Activated T-cell treated with anti-CD3 and anti-CD28 coated beads, Interleukin-2, amount 50 U/mL, for 72 hours (primary cell): ENCODE data around the gene PEX16. TPM values are rescaled to one million over a fixed set of nuclear protein-coding genes. Genes with fewer than 3 reads are reported as not detected.

ENCODE experiments used
- ATAC-seq, 2 donors: fragments of 150-1000 bp; cut with Tn5 transposase; replicated peaks in 1 of 2; 2 replicates each; pipeline ENCODE4 v1.10.0; 2021; ENCODE audit warnings: moderate library complexity in 2 of 2, mild to moderate bottlenecking in 1 of 2
- DNase-seq, 2 donors: peaks; one replicate each; pipeline ENCODE4 v3.0.0; 2021 to 2022; ENCODE audit warnings: mixed read lengths in 1 of 2
- H3K27ac Mint-ChIP-seq: one replicate; pipeline ENCODE4 v1.8.0; 2022; ENCODE audit warnings: mild to moderate bottlenecking, moderate library complexity, mixed read lengths
- H3K27me3 Mint-ChIP-seq: one replicate; pipeline ENCODE4 v1.8.0; 2022; ENCODE audit warnings: low read depth, mixed read lengths
- H3K36me3 Mint-ChIP-seq, 2 donors: one replicate each; pipeline ENCODE4 v1.8.0; 2022; ENCODE audit warnings: mixed read lengths in 2 of 2, mild to moderate bottlenecking in 1 of 2; ENCODE audit not compliant: insufficient read depth in 2 of 2
- H3K4me1 Mint-ChIP-seq: one replicate; pipeline ENCODE4 v1.8.0; 2022; ENCODE audit warnings: low read depth, mixed read lengths
- H3K4me3 Mint-ChIP-seq, 2 donors: one replicate each; pipeline ENCODE4 v1.8.0; 2022; ENCODE audit warnings: mild to moderate bottlenecking in 2 of 2, mixed read lengths in 2 of 2, moderate library complexity in 2 of 2
- H3K9me3 Mint-ChIP-seq, 2 donors: one replicate each; pipeline ENCODE4 v1.8.0; 2022; ENCODE audit warnings: mixed read lengths in 2 of 2
- total RNA-seq, 2 donors: library from RNA; stranded (reverse); gene quantifications; one replicate each; pipeline ENCODE4 v1.2.3, GENCODE V29; 2022

The PEX16 gene
- 10 to 100 TPM; 42.5 to 46.8 TPM for total RNA-seq

GRCh38 chr11:45917623-45918330, at the start of gene PEX16:
Gene PEX16, minus strand, starts transcription at chr11:45917877. Its CDS starts 66 bp downstream, at chr11:45917811.
- peaks cover 5% of the 10 kb centered on the region for H3K27me3 Mint-ChIP-seq
- ATAC-seq (peak; percentile 89 to 94), DNase-seq (peak; percentile 94 to 98)
- peaks cover 4% of the 10 kb centered on the region in 2 donors for H3K36me3 Mint-ChIP-seq
- H3K4me3 Mint-ChIP-seq = peak within 1 kb of the TSS; percentile 100
- H3K9me3 Mint-ChIP-seq = no peaks in the 10 kb centered on the region
- peaks cover 29% of the 10 kb centered on the region for H3K4me1 Mint-ChIP-seq
- H3K27ac Mint-ChIP-seq = peak within 1 kb of the TSS; percentile 96

- Mint-ChIP-seq H3K9me3 (no peaks in the 10 kb centered on the region), H3K36me3 (peaks cover 0 to 5% of the 10 kb centered on the region in 2 donors), H3K27ac (no peak overlapping the region), H3K4me3 (no peak overlapping the region), H3K27me3 (no peaks in the 10 kb centered on the region), H3K4me1 (no peaks in the 10 kb centered on the region)
- peak; percentile 79 to 84 for ATAC-seq
- peak; percentile 47 to 61 for DNase-seq
Observed at GRCh38 chr11:45964911-45965389, 47.3 kb upstream of the PEX16 start.

DNA sequence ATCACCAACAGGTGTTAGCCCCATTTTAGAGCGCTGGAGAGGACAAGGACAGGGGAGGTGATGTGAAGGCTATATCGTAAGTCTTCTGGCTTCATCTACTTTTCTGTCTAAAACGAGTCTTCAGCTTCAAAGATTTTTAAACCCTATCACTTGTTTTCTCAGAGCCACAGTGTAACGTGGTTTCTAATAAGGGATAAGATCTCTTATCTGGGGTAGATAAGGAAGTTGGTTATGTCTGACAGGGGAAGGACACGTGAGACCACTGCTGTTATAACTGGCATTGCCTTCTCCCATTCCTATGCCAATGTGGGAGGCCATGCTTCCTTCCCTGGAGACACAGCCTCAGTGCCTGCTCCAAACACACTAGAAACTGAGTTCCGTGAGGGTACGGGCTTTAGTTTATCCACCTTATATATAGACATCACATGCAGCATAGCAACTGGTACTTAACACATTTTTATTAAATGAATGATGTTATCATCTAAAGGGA, 44.1 kb upstream of the PEX16 start:
- peaks cover 0 to 8% of the 10 kb centered on the region in 2 donors for H3K36me3 Mint-ChIP-seq
- H3K27me3 Mint-ChIP-seq = no peaks in the 10 kb centered on the region
- DNase-seq (no peak), ATAC-seq (no peak)
- no peak overlapping the region for H3K4me3 Mint-ChIP-seq
- H3K9me3 Mint-ChIP-seq = no peaks in the 10 kb centered on the region
- H3K4me1 Mint-ChIP-seq = no peaks in the 10 kb centered on the region
- H3K27ac Mint-ChIP-seq = no peak overlapping the region

- ATAC-seq (no peak), DNase-seq (no peak)
- Mint-ChIP-seq H3K27ac (peak overlapping the region; percentile 12), H3K27me3 (no peaks in the 10 kb centered on the region), H3K4me3 (no peak overlapping the region), H3K9me3 (no peaks in the 10 kb centered on the region), H3K4me1 (no peaks in the 10 kb centered on the region), H3K36me3 (peaks cover 3 to 12% of the 10 kb centered on the region in 2 donors)
Observed at GRCh38 chr11:45960387-45961095, 42.9 kb upstream of the PEX16 start.

- H3K4me3 Mint-ChIP-seq = no peak overlapping the region
- no peak for ATAC-seq
- no peaks in the 10 kb centered on the region for H3K9me3 Mint-ChIP-seq
- H3K36me3 Mint-ChIP-seq = peaks cover 3 to 17% of the 10 kb centered on the region in 2 donors
- DNase-seq = no peak
- H3K4me1 Mint-ChIP-seq = no peaks in the 10 kb centered on the region
- H3K27ac Mint-ChIP-seq = no peak overlapping the region
- no peaks in the 10 kb centered on the region for H3K27me3 Mint-ChIP-seq
Observed at GRCh38 chr11:45959851-45960250, 42.2 kb upstream of the PEX16 start.

DNA sequence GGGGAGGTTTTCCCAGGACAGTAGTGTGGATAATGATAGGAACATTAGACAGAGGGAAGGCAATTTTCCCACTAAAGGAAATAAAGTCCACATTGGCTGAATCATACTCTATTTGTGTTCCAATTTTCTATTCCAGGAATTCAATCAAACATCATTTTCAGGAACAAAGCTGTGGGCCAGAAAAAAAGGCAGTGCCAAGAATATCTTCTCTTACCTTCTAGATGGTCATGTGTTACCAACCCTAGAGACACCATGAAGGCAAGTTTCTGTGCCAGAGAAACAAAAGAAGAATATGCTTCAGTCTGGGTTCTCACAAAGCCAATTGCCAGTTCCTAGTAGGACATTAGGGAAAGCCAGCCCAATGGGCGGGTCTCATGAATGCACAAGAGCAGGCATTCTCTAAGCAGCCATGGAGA, 32.3 kb upstream of the PEX16 start:
- no peak for DNase-seq
- Mint-ChIP-seq H3K27ac (no peak overlapping the region), H3K4me1 (no peaks in the 10 kb centered on the region), H3K27me3 (no peaks in the 10 kb centered on the region), H3K36me3 (peaks cover 8 to 12% of the 10 kb centered on the region in 2 donors), H3K4me3 (no peak overlapping the region), H3K9me3 (no peaks in the 10 kb centered on the region)
- no peak for ATAC-seq

GRCh38 chr11:45948356-45948755, 30.7 kb upstream of the PEX16 start:
- H3K27ac Mint-ChIP-seq = no peak overlapping the region
- H3K4me1 Mint-ChIP-seq = no peaks in the 10 kb centered on the region
- no peaks in the 10 kb centered on the region for H3K9me3 Mint-ChIP-seq
- H3K27me3 Mint-ChIP-seq = no peaks in the 10 kb centered on the region
- DNase-seq (no peak), ATAC-seq (no peak)
- H3K4me3 Mint-ChIP-seq = no peak overlapping the region
- peaks cover 8 to 10% of the 10 kb centered on the region in 2 donors for H3K36me3 Mint-ChIP-seq

- Mint-ChIP-seq H3K4me1 (no peaks in the 10 kb centered on the region), H3K27me3 (no peaks in the 10 kb centered on the region), H3K36me3 (peaks cover 8% of the 10 kb centered on the region in 2 donors), H3K4me3 (no peak overlapping the region), H3K9me3 (no peaks in the 10 kb centered on the region), H3K27ac (no peak overlapping the region)
- no peak for ATAC-seq
- DNase-seq = no peak
Observed at GRCh38 chr11:45947885-45948284, 30.2 kb upstream of the PEX16 start.

DNA sequence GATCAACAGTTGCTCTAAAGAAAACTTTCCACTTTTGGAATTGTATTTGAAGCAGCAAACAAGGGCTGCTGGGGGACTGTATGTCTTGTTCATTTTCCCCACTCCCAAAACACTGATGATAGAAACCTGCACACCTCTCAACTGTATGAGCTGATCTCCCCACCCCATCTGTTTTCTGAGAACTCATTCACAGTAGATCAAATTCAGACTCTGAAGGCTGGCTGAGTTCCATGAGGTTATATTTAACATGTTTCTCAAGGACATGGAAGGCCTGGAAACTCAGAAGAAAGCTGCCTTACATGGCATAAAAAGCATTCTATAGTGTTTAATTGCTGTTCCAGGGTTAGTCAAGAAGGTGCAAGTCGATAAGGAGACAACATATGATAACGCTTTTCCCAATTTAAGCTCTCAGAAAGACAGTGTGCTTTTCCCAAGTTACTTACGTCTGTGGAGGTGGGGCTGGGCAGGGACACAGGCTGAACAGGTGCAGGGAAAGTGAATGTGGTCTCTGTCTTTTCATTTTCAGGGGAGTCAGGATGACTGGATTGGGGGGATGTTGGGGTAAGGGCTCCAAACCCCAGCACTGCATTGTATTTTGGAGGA, 27.8 kb upstream of the PEX16 start:
- Mint-ChIP-seq H3K9me3 (no peaks in the 10 kb centered on the region), H3K4me1 (peaks cover 12% of the 10 kb centered on the region), H3K36me3 (peaks cover 6 to 8% of the 10 kb centered on the region in 2 donors), H3K4me3 (no peak overlapping the region), H3K27ac (peak overlapping the region; percentile 27), H3K27me3 (no peaks in the 10 kb centered on the region)
- ATAC-seq = no peak
- no peak for DNase-seq

- Mint-ChIP-seq H3K27me3 (no peaks in the 10 kb centered on the region), H3K9me3 (no peaks in the 10 kb centered on the region), H3K4me3 (no peak overlapping the region), H3K27ac (peak overlapping the region; percentile 88), H3K4me1 (peaks cover 12% of the 10 kb centered on the region), H3K36me3 (peaks cover 4 to 7% of the 10 kb centered on the region in 2 donors)
- DNase-seq (no peak), ATAC-seq (no peak)
Observed at GRCh38 chr11:45942381-45942780, 24.7 kb upstream of the PEX16 start.

GRCh38 chr11:45941285-45941684, 23.6 kb upstream of the PEX16 start:
- Mint-ChIP-seq H3K36me3 (peaks cover 4 to 7% of the 10 kb centered on the region in 2 donors), H3K4me1 (peaks cover 12% of the 10 kb centered on the region), H3K4me3 (peak overlapping the region in 1 of 2 donors; percentile 19), H3K27ac (peak overlapping the region; percentile 88), H3K9me3 (no peaks in the 10 kb centered on the region), H3K27me3 (no peaks in the 10 kb centered on the region)
- ATAC-seq = peak; percentile 82 to 94
- no peak for DNase-seq

GRCh38 chr11:45939836-45940235, 22.2 kb upstream of the PEX16 start:
- H3K27ac Mint-ChIP-seq = peak overlapping the region; percentile 4
- no peaks in the 10 kb centered on the region for H3K9me3 Mint-ChIP-seq
- H3K36me3 Mint-ChIP-seq = peaks cover 0 to 2% of the 10 kb centered on the region in 2 donors

DNA sequence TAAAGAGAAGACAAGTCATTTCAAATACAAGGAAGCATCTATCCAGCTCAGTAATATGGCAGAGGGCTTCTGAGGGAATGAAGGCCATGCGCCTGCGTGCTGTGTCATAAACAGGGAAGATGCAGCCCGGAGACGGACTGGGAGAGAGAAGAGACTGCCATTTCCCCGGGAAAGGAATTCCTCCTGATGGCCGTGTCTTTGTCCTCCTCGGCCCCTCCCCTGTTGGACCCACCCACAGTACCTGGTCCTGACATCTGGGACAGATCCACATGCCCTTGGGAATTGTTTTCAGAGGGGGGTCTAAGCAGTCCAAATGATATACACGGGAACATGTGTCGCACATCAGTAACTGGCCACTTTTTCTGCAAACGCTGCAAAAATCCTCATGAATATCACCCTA, 20.2 kb upstream of the PEX16 start:
- H3K36me3 Mint-ChIP-seq = peaks cover 0 to 2% of the 10 kb centered on the region in 2 donors
- no peak overlapping the region for H3K4me3 Mint-ChIP-seq
- DNase-seq (no peak), ATAC-seq (no peak)
- no peaks in the 10 kb centered on the region for H3K27me3 Mint-ChIP-seq
- H3K9me3 Mint-ChIP-seq = no peaks in the 10 kb centered on the region
- peaks cover 12% of the 10 kb centered on the region for H3K4me1 Mint-ChIP-seq
- no peak overlapping the region for H3K27ac Mint-ChIP-seq

More at GRCh38 chr11:45939836-45940235, 22.2 kb upstream of the PEX16 start:
- no peak for DNase-seq
- Mint-ChIP-seq H3K4me3 (no peak overlapping the region), H3K27me3 (no peaks in the 10 kb centered on the region), H3K4me1 (peaks cover 12% of the 10 kb centered on the region)
- ATAC-seq = no peak
